Measurements from ENCODE around the gene ZFAND6. TPM values are rescaled to one million over a fixed set of nuclear protein-coding genes. Genes with fewer than 3 reads are reported as not detected.

ZFAND6 gene
- total RNA-seq, 3 donors from 2014 or later (not counting 1 experiment from before 2014, with no cell fraction given), result 145 to 150 (median 148) TPM

DNA sequence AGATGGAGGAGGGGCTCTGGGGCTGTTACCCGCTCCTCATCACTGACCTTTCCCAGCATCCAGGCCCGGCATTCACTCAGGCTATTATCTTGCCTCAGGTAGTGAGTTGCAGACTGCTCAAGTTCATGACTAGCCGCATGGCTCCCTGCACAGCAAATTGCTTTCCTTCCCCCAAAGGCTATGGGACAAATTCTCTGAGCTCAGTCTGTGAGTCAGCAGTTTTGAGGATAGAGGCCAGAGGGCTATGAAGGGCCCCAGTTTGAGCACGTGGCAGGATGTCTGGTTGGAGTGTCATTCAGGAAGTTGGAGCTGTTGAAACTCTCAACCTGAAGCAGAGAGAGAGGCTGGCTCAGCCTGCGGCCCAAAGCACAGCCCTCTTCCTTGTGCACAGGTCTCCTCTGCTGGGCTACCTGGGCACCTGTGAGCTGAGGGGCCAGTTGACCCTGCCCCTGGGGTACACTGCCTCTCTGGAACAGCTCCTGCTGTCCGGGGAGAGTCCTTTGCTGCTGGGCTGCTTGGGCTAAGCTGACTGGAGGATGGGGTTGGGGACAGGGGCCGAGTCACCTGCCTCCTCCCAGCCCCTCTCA, 101.2 kb downstream of the ZFAND6 start:
- Mint-ChIP-seq H3K27me3 (ENCODE audit: low read depth in 2 of 2) (no peaks in the 10 kb centered on the region), H3K4me1 (peaks cover 0 to 30% of the 10 kb centered on the region in 2 donors), H3K36me3 (no peaks in the 10 kb centered on the region), H3K27ac (peak overlapping the region; percentile 58 to 76), H3K4me3 (peak overlapping the region; percentile 18), H3K9me3 (no peaks in the 10 kb centered on the region)
- 32% methylated on average over 5 of the region's 7 CpGs for WGBS (ENCODE audit: insufficient coverage)
- DNase-seq (peak; percentile 34 to 52), ATAC-seq (peak; percentile 84 to 91 (median 87))
- peak overlapping the region; percentile 48 for H3K27ac ChIP-seq (ENCODE audit: low read length)
- intact Hi-C loops (cut with micrococcal nuclease), result no loop called here
- H3K4me3 ChIP-seq (ENCODE audit: low read length), result no peak overlapping the region
- H3K4me1 ChIP-seq (ENCODE audit: control insufficient read depth, insufficient read depth, low read length), result peaks cover 22% of the 10 kb centered on the region
- no peaks in the 10 kb centered on the region for H3K9me3 ChIP-seq (ENCODE audit: control insufficient read depth, insufficient read depth, low read length)
- H3K36me3 ChIP-seq (ENCODE audit: control insufficient read depth, insufficient read depth, low read length), result no peaks in the 10 kb centered on the region
- no peak for TF ChIP-seq CTCF (IDR thresholded peaks at IDR 0.05)
- no peaks in the 10 kb centered on the region for H3K27me3 ChIP-seq (ENCODE audit: control insufficient read depth, insufficient read depth, low read length)

DNA sequence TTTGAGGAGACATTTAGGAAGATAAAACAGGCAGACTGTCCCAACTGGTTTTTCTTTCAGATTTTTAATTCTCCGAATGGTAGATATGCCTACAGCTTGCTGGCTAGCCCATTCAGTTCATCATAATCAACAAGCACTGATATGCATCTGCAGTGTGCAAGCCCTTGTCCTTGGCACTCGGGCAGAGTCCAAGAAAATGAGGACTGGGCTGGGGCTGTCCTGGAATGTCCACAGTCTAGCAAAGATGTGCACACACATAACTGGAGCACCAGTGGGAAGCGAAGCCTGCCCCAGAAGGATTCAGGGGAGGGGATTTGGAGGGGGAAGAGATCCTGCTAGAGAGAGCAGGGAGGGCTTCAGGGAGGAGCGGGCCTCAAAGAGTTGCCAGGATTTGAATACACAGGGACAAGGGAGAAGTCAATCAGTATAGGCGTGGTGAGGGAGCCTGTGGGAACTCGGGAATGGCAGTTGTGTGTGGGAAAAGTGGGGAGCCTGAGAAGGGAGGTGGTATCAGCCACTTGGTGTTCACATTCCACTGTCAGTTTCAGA, 102.1 kb downstream of the ZFAND6 start:
- DNase-seq, result no peak
- Mint-ChIP-seq H3K4me1 (peaks cover 0 to 30% of the 10 kb centered on the region in 2 donors), H3K27ac (peak overlapping the region; percentile 58 to 76), H3K4me3 (no peak overlapping the region), H3K36me3 (no peaks in the 10 kb centered on the region), H3K27me3 (ENCODE audit: low read depth in 2 of 2) (no peaks in the 10 kb centered on the region), H3K9me3 (no peaks in the 10 kb centered on the region)
- Histone ChIP-seq H3K9me3 (ENCODE audit: control insufficient read depth, insufficient read depth, low read length) (no peaks in the 10 kb centered on the region), H3K27me3 (ENCODE audit: control insufficient read depth, insufficient read depth, low read length) (no peaks in the 10 kb centered on the region), H3K36me3 (ENCODE audit: control insufficient read depth, insufficient read depth, low read length) (no peaks in the 10 kb centered on the region), H3K4me1 (ENCODE audit: control insufficient read depth, insufficient read depth, low read length) (peaks cover 22% of the 10 kb centered on the region), H3K27ac (ENCODE audit: low read length) (no peak overlapping the region), H3K4me3 (ENCODE audit: low read length) (no peak overlapping the region)
- WGBS (ENCODE audit: insufficient coverage), result 96% methylated on average over 6 of the region's 6 CpGs
- intact Hi-C loops (cut with micrococcal nuclease), result no loop called here
- TF ChIP-seq CTCF (IDR thresholded peaks at IDR 0.05), result no peak
- ATAC-seq, result no peak

GRCh38 chr15:80162059-80162554, 102.6 kb downstream of the ZFAND6 start:
- Mint-ChIP-seq H3K36me3 (no peaks in the 10 kb centered on the region), H3K27ac (peak overlapping the region in 1 of 2 donors; percentile 76), H3K4me3 (no peak overlapping the region), H3K9me3 (no peaks in the 10 kb centered on the region), H3K27me3 (ENCODE audit: low read depth in 2 of 2) (no peaks in the 10 kb centered on the region), H3K4me1 (peaks cover 0 to 30% of the 10 kb centered on the region in 2 donors)
- no peak for TF ChIP-seq CTCF (IDR thresholded peaks at IDR 0.05)
- H3K36me3 ChIP-seq (ENCODE audit: control insufficient read depth, insufficient read depth, low read length), result no peaks in the 10 kb centered on the region
- H3K27me3 ChIP-seq (ENCODE audit: control insufficient read depth, insufficient read depth, low read length), result no peaks in the 10 kb centered on the region
- no peak overlapping the region for H3K27ac ChIP-seq (ENCODE audit: low read length)
- 92% methylated on average over 6 of the region's 6 CpGs for WGBS (ENCODE audit: insufficient coverage)
- H3K9me3 ChIP-seq (ENCODE audit: control insufficient read depth, insufficient read depth, low read length), result no peaks in the 10 kb centered on the region
- ATAC-seq, result no peak
- intact Hi-C loops (cut with micrococcal nuclease), result no loop called here
- no peak overlapping the region for H3K4me3 ChIP-seq (ENCODE audit: low read length)
- no peak for DNase-seq
- H3K4me1 ChIP-seq (ENCODE audit: control insufficient read depth, insufficient read depth, low read length), result peaks cover 22% of the 10 kb centered on the region
